SK-N-SH (cell line): Measurements from ENCODE around the gene STYXL2. TPM values are rescaled to one million over a fixed set of nuclear protein-coding genes. Genes with fewer than 3 reads are reported as not detected.

ENCODE experiments used
- CTCF ChIA-PET: fragments of 300-600, 350-600 bp; formaldehyde crosslinking; extraction: SDS; loops from one replicate; lab custom pipeline; 2021; lab: Yijun Ruan, JAX
- POLR2A ChIA-PET: fragments of 350-600 bp; sonication (Branson Sonifier 250); formaldehyde crosslinking; extraction: SDS; loops from one replicate; lab custom pipeline; 2020; ENCODE audit warnings: antibody characterized with exemption, inconsistent platforms; lab: Yijun Ruan, JAX
- DNase-seq: peaks from one replicate; pipeline ENCODE4 v3.0.0; 2012
- H2AFZ ChIP-seq: fragments of 200-600 bp; sonication (generic); 2 replicates; pipeline ENCODE4 v1.8.1; 2016; ENCODE audit warnings: antibody characterized with exemption, mild to moderate bottlenecking, low read depth
- H3F3A ChIP-seq: fragments of 200-600 bp; sonication (generic); replicated peaks from 2 replicates; pipeline ENCODE3; 2016; ENCODE audit warnings: antibody characterized with exemption, mild to moderate bottlenecking; ENCODE audit not compliant: insufficient read depth
- H3K27ac ChIP-seq, 2 experiments: fragments of 200-500 bp in 1 of 2; fragments of 200-600 bp in 1 of 2; sonication (Bioruptor generic) in 1 of 2; sonication (generic), shearing (Covaris generic) in 1 of 2; 2 replicates each; pipeline versions ENCODE4 v1.5.1 to v1.6.1; 2014 to 2016; ENCODE audit warnings: low read depth in 2 of 2, inconsistent platforms in 1 of 2, low read length in 1 of 2, mild to moderate bottlenecking in 1 of 2, mixed read lengths in 1 of 2
- H3K27me3 ChIP-seq: fragments of 200-600 bp; sonication (generic), shearing (Covaris generic); 2 replicates; pipeline ENCODE4 v1.6.1; 2016; ENCODE audit warnings: mixed run types; ENCODE audit not compliant: insufficient read depth
- H3K36me3 ChIP-seq, 2 experiments: fragments of 200-500 bp in 1 of 2; fragments of 200-600 bp in 1 of 2; sonication (Bioruptor generic) in 1 of 2; sonication (generic) in 1 of 2; replicated peaks in 1 of 2; 2 replicates each; pipeline versions ENCODE3 to v1.5.1; 2014 to 2016; ENCODE audit warnings: low read length in 1 of 2, mild to moderate bottlenecking in 1 of 2; ENCODE audit not compliant: insufficient read depth in 2 of 2, control insufficient read depth in 1 of 2
- H3K4me1 ChIP-seq, 2 experiments: fragments of 200-500 bp in 1 of 2; fragments of 200-600 bp in 1 of 2; sonication (Bioruptor generic) in 1 of 2; sonication (generic), shearing (Covaris generic) in 1 of 2; 2 replicates each; pipeline versions ENCODE4 v1.5.1 to v1.6.1; 2014 to 2016; ENCODE audit warnings: low read depth in 1 of 2, low read length in 1 of 2, mixed run types in 1 of 2; ENCODE audit not compliant: insufficient read depth in 2 of 2, control insufficient read depth in 1 of 2
- H3K4me2 ChIP-seq: fragments of 200-600 bp; sonication (generic), shearing (Covaris generic); 2 replicates; pipeline ENCODE4 v1.6.1; 2017; ENCODE audit warnings: mixed run types
- H3K4me3 ChIP-seq, 2 experiments: fragments of 200-500 bp in 1 of 2; fragments of 200-600 bp in 1 of 2; sonication (Bioruptor generic) in 1 of 2; sonication (generic), shearing (Covaris generic) in 1 of 2; 2 replicates each; pipeline versions ENCODE4 v1.5.1 to v1.8.1; 2014 to 2016; ENCODE audit warnings: low read depth in 2 of 2, inconsistent platforms in 1 of 2, low read length in 1 of 2, mild to moderate bottlenecking in 1 of 2, mixed read lengths in 1 of 2, moderate library complexity in 1 of 2
- H3K79me2 ChIP-seq: fragments of 200-600 bp; sonication (generic); 2 replicates; pipeline ENCODE4 v1.8.1; 2017; ENCODE audit warnings: mild to moderate bottlenecking; ENCODE audit not compliant: insufficient read depth
- H3K9ac ChIP-seq: fragments of 200-600 bp; sonication (generic); 2 replicates; pipeline ENCODE4 v1.6.1; 2017; ENCODE audit warnings: mixed run types
- H3K9me2 ChIP-seq: fragments of 200-600 bp; sonication (generic); 2 replicates; pipeline ENCODE4 v1.6.1; 2017; ENCODE audit warnings: mixed run types
- H3K9me3 ChIP-seq: fragments of 200-600 bp; sonication (generic); 2 replicates; pipeline ENCODE4 v1.6.1; 2017; ENCODE audit warnings: mixed run types, mild to moderate bottlenecking, moderate library complexity
- H4K20me1 ChIP-seq: fragments of 200-600 bp; sonication (generic); 2 replicates; pipeline ENCODE4 v1.6.1; 2017; ENCODE audit warnings: mild to moderate bottlenecking, mixed run types; ENCODE audit not compliant: insufficient read depth
- CHD2 ChIP-seq: fragments of 150-350 bp; IDR thresholded peaks from 2 replicates; pipeline ENCODE4 v1.6.1; 2018; ENCODE audit warnings: low read length; ENCODE audit not compliant: partially characterized antibody
- FOSL2 ChIP-seq: IDR thresholded peaks from 2 replicates; pipeline ENCODE4 v1.4.0; 2012; ENCODE audit warnings: low read depth, mild to moderate bottlenecking, moderate library complexity, borderline replicate concordance
- FOXJ3 ChIP-seq: sonication (generic); formaldehyde crosslinking; IDR thresholded peaks from 2 replicates; pipeline ENCODE4 v1.5.1; 2020; ENCODE audit warnings: mild to moderate bottlenecking, missing genetic modification reagents
- MEF2A ChIP-seq: IDR thresholded peaks from 2 replicates; pipeline ENCODE4 v1.4.0; 2012; ENCODE audit warnings: low read depth, borderline replicate concordance
- MXI1 ChIP-seq: IDR thresholded peaks from 2 replicates; pipeline ENCODE4 v1.6.1; 2012; ENCODE audit warnings: mild to moderate bottlenecking, low read depth, low read length, improper control_type of control experiment
- NRF1 ChIP-seq: IDR thresholded peaks from 2 replicates; pipeline ENCODE4 v1.6.1; 2012; ENCODE audit warnings: low read depth, mild to moderate bottlenecking, low read length
- PBX3 ChIP-seq: IDR thresholded peaks from 2 replicates; pipeline ENCODE4; 2012
- RCOR1 ChIP-seq: fragments of 150-350 bp; IDR thresholded peaks from 2 replicates; pipeline ENCODE4 v1.6.1; 2017; ENCODE audit warnings: antibody characterized with exemption, low read length
- SIN3A ChIP-seq: IDR thresholded peaks from 2 replicates; pipeline ENCODE4 v1.6.1; 2012; ENCODE audit warnings: low read depth, mild to moderate bottlenecking, low read length, moderate library complexity, borderline replicate concordance
- SMC3 ChIP-seq: IDR thresholded peaks from 2 replicates; pipeline ENCODE4 v1.6.1; 2012; ENCODE audit warnings: low read depth, low read length, improper control_type of control experiment
- TEAD4 ChIP-seq: IDR thresholded peaks from 2 replicates; pipeline ENCODE4 v1.4.0; 2012; ENCODE audit warnings: mild to moderate bottlenecking, borderline replicate concordance; ENCODE audit not compliant: insufficient read depth
- USF1 ChIP-seq: IDR thresholded peaks from 2 replicates; pipeline ENCODE4 v1.4.0; 2012; ENCODE audit warnings: low read depth, borderline replicate concordance
- ZBTB33 ChIP-seq: IDR thresholded peaks from 2 replicates; pipeline ENCODE4 v1.4.0; 2012; ENCODE audit warnings: low read depth, borderline replicate concordance
- WGBS: methylation state at CpG from one replicate; pipeline ENCODE4 v1.1.6; 2017; ENCODE audit warnings: low lambda C conversion rate; 5-methylcytosine and 5-hydroxymethylcytosine counted together
- polyA plus RNA-seq, 3 experiments: library from polyadenylated mRNA; depleted of rRNA; stranded (reverse); fragments of >200 nt; gene quantifications; 2 replicates each; pipeline ENCODE4 v1.2.3, GENCODE V29; 2012
- TF ChIP-seq, protein P1 (sequence below): fragments of 150-350 bp; IDR thresholded peaks from 2 replicates; pipeline ENCODE4 v1.6.1; 2016; ENCODE audit warnings: mild to moderate bottlenecking, low read depth, low read length

Gene STYXL2
- polyA plus RNA-seq, 1 of the 3 experiments (the other 2 are of a cell fraction) = not detected

DNA sequence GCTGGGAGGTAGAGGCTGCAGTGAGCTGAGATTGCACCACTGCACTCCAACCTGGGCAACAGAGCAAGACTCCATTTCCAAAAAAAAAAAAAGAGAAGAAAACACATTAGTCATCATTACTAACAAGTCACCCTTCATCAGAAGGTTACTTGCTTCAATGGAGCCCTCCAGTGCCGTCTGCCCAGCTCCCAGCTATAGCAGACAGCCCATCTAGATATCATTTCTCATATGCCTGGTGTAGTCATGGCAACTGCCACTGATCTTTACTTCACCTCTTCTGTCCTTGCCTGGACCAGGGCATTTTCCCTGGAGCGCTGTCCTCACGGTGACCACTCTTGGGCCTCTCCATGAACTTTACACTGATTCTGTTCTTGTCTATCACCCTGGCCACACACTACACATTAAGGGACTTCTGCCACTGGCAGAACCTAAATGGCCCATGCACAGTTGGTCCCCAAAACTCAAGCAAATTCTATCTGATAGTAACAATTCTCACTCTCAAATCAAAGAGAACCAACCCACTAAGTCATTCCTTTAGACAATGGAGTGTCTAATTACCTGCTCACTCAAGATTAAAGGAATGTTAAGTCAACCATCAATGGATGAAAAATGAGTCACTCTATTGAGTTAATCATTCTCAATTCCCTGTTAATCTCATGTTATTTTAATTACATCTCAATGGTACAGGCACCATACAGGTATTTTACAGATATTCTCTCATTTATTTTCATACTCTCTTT is 16.6 kb upstream of the STYXL2 start:
- ChIA-PET POLR2A (no interaction called here), CTCF (interaction anchor here (1.4 kb wide), 1 partner anchor 18 kb away, joined by 5 read pairs; no protein-coding TSS in a partner anchor)
- H3K4me3 ChIP-seq = no peak overlapping the region
- 41% methylated on average over 3 of the region's 3 CpGs for WGBS
- no peaks in the 10 kb centered on the region for H4K20me1 ChIP-seq
- no peak overlapping the region for H3K4me2 ChIP-seq
- H2AFZ ChIP-seq = no peak overlapping the region
- H3K9ac ChIP-seq = no peak overlapping the region
- no peak overlapping the region for H3K27ac ChIP-seq
- no peaks in the 10 kb centered on the region for H3K79me2 ChIP-seq
- DNase-seq = no peak
- H3K4me1 ChIP-seq = no peaks in the 10 kb centered on the region
- H3F3A ChIP-seq = no peaks in the 10 kb centered on the region
- H3K9me3 ChIP-seq = no peaks in the 10 kb centered on the region
- TF ChIP-seq FOSL2 = no peak
- TF ChIP-seq, all 33 proteins: peak for 0
- H3K27me3 ChIP-seq = no peaks in the 10 kb centered on the region
- H3K9me2 ChIP-seq = no peaks in the 10 kb centered on the region
- no peaks in the 10 kb centered on the region for H3K36me3 ChIP-seq

- no peaks in the 10 kb centered on the region for H3K79me2 ChIP-seq
Observed at GRCh38 chr1:167077868-167078210, 16.0 kb upstream of the STYXL2 start.

More at GRCh38 chr1:167077868-167078210, 16.0 kb upstream of the STYXL2 start:
- H2AFZ ChIP-seq = no peak overlapping the region
- no peak overlapping the region for H3K4me3 ChIP-seq
- no peak overlapping the region for H3K4me2 ChIP-seq
- TF ChIP-seq ZBTB33 = no peak
- TF ChIP-seq FOSL2 = no peak
- no peak for TF ChIP-seq RCOR1
- no peak for TF ChIP-seq FOXJ3
- TF ChIP-seq SIN3A = no peak
- no peak for TF ChIP-seq CHD2
- TF ChIP-seq PBX3 = no peak
- TF ChIP-seq MXI1 = no peak
- TF ChIP-seq SMC3 = no peak
- no peak for TF ChIP-seq NRF1
- TF ChIP-seq MEF2A = no peak
- TF ChIP-seq, protein P1, sequence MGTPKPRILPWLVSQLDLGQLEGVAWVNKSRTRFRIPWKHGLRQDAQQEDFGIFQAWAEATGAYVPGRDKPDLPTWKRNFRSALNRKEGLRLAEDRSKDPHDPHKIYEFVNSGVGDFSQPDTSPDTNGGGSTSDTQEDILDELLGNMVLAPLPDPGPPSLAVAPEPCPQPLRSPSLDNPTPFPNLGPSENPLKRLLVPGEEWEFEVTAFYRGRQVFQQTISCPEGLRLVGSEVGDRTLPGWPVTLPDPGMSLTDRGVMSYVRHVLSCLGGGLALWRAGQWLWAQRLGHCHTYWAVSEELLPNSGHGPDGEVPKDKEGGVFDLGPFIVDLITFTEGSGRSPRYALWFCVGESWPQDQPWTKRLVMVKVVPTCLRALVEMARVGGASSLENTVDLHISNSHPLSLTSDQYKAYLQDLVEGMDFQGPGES = no peak
- no peak for TF ChIP-seq USF1
- no peak for TF ChIP-seq TEAD4
- H3K27me3 ChIP-seq = no peaks in the 10 kb centered on the region
- H3F3A ChIP-seq = no peaks in the 10 kb centered on the region
- H3K9me3 ChIP-seq = no peaks in the 10 kb centered on the region
- DNase-seq = no peak
- H3K9ac ChIP-seq = no peak overlapping the region
- no peaks in the 10 kb centered on the region for H3K36me3 ChIP-seq
- ChIA-PET CTCF (no interaction called here), POLR2A (no interaction called here)
- no peaks in the 10 kb centered on the region for H3K9me2 ChIP-seq
- no peak overlapping the region for H3K27ac ChIP-seq
- H4K20me1 ChIP-seq = no peaks in the 10 kb centered on the region
- peaks cover 0 to 4% of the 10 kb centered on the region in 2 experiments; a peak in 1 of 4 replicates for H3K4me1 ChIP-seq
